ENCODE results near the gene KIAA2012.

The KIAA2012 gene

GRCh38 chr2:202043475-202043874 is 29.6 kb upstream of the KIAA2012 start:
- no peak for DNase-seq

DNA sequence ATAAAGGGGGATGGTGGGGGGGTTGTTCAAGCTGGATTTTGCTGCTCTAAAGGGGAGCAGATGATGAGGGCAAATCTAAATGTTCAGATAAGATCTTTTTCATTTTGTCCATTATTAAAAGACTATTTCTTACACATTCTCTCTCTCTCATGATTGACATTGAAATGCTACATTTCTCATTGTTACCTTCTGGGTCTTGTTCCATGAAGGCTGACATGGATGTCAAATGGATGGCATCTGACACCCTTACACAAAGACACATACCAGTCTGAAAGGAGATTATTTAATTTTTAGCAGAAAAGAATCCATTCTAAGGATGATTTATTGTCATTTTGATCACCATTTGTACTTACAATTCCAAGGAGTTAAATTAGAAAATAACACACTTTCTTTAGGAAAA is 28.3 kb upstream of the KIAA2012 start:
- no peak for DNase-seq

GRCh38 chr2:202046572-202046971 is 26.5 kb upstream of the KIAA2012 start:
- no peak for DNase-seq

DNA sequence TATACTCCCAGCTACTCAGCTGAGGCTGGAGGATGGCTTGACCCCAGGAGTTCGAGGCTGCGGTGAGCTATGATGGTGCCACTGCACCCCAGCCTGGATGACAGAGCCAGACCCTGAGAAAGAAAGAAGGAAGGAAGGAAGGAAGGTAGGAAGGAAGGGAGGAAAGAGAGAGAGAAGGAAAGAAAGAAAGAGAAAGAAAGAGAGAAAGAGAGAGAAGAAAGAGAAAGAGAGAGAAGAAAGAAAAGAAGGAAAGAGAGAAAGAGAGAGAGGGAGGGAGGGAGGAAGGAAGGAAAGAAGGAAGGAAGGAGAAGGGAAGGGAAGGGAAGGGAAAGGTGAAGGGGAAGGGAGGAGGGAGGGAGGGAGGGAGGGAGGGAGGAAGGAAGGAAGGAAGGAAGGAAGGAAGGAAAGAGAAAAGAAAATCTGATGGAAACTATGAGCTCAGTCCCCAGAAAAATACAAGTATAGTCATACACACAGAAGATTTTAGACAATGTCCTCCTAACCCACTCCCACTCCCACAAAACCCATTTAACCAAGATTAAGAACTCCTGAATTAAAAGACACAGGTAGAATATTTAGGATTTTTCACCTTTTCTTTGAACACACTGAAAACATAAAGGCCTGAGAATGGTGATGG is 23.8 kb upstream of the KIAA2012 start:
- DNase-seq, result no peak

- DNase-seq, result no peak
These were observed 23.2 kb upstream of the KIAA2012 start for GRCh38 chr2:202049840-202050239.

DNA sequence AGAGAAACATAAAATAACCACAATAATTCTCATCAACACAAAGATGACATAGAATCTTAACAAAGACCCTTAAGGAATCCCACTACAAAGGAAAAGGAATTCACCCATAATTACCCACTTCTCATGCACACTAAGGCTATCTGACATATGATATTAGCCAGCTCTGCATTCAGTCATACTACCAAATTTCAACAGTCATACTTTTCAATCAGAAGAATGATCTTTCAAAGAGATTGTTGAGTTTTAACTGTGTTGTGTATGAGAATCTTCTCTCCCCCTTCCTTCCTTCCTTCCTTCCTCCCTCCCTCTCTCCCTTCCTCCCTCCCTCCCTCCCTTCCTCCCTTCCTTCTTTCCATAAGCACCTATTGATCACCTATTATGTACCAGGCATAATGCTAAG is 22.4 kb upstream of the KIAA2012 start:
- DNase-seq, result no peak

- DNase-seq, result no peak
These were observed 21.4 kb upstream of the KIAA2012 start for GRCh38 chr2:202051499-202052161.

- no peak for DNase-seq
These were observed 20.8 kb upstream of the KIAA2012 start for GRCh38 chr2:202052235-202052634.

DNA sequence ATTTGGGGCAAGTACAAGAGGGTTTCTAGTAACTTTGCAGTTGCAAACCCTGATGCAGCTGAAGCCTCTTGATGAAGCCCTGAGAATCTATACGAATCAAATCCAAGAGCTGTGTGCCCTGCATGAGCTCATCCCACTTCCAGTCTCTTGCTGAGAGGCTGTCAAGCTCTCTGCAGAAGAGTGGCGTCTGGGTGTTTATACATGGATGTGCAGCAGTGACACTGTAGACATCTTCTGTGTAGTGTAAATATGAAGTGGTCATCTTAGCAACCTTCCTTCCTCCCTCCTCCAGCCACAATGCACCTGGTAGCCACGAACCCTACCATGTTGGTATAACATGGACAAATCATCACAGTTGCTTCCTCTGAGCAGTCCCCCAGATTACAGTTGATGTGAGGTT is 18.4 kb upstream of the KIAA2012 start:
- no peak for DNase-seq

DNA sequence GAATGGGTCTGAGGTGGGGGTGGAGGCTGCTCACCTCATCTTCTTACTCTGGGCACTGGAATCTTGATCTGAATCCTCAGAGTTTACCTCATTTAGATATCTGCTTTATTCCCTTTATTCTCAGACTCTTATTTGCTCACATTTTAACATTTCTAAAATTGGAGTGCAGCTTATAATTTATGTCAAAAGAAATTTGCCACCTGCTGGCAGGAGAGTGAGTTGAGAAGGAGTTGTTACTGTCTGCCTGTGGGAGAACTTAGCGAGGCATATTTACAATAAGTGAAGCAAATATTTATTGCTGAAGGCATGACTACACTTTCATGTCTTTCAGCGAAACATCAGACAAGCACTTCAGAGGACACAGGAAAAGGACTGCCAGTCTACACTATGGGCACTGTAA is 16.4 kb upstream of the KIAA2012 start:
- DNase-seq, result no peak

DNA sequence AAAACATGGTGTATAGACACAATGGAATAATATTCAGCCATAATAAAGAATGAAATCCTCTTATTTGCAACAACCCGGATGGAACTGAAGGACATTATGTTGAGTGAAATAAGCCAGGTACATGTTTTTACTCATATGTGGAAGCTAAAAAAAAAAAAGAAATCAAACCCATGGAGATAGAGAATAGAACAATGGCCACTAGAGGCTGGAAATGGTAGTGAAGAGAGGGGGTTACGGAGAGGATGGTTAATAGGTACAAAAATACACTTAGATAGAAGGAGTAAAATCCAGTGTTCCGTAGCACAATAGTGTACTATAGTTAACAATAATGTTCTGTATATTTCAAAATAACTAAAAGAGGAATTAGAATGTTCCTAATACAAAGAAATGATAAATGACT is 12.8 kb upstream of the KIAA2012 start:
- DNase-seq, result no peak

- no peak for DNase-seq
These were observed 11.4 kb upstream of the KIAA2012 start for GRCh38 chr2:202061695-202062094.

DNA sequence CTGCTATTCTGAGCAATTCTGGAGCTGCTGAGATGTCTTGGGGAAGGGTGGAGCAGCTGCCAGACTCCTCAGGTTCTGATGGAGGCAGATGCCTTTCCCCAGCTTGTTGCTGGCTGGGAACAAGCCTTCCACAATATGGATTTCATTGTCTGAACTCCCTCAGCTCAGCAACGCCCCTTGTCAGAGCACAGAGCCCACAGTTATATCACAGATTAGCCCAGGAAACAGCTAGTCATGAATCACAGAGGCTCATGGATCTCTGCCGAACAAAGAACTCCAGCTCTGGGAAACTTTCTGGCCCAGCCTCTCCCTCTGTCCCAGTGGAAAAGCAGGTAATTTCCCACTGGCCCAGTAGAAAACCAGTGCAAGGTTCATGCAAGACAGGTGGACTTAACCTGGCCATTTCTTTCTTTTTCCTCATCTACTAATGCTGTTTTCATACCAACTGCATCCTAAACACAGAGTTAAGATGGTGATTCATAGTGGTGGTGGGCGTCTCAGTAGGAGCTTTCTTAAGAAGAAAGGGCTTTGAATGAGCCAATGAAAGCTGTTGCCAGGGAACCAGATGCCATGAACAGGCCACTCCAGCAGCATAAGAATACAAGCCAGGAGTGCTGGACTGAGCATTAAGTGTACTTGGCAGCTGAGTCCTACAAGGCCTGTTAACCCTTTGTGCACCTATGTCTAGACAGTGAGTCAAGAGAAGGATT is 8.7 kb upstream of the KIAA2012 start:
- no peak for DNase-seq

DNA sequence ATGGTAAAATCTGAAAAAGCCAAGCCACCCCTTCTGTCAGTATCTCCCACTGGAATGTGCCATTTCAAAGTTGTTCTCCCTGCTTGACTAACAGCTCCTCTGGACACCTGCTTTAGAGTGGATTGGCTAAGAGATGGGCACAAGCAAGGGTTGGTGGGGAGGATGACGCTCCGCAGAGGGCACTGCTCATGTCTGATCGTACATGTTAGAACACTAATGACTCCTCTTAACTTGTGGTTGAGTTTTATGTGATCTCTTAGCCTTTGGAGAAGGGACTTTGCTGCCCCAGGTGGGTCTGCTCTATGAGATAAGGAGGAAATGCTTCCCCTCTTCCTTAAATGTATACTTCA is 8.2 kb upstream of the KIAA2012 start:
- DNase-seq, result no peak

DNA sequence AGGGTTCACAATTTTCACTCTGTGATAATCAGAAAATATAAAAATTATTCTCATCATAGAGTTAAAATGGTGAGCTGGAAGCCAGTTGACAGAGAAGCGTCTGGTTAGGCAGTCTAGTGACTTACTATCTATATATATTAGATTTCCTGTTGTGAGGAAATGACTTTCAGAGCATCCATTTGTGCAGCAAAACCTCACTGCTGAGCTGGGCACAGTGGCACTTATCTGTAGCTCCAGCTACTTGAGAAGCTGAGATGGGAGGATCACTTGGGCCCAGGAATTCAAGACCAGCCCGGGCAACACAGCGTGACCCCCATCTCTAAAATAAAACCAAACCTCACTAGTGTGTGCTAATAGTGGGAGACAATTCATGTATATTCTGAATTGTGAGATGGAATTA is 7.2 kb upstream of the KIAA2012 start:
- no peak for DNase-seq

- no peak for DNase-seq
These were observed 6.2 kb upstream of the KIAA2012 start for GRCh38 chr2:202066875-202067274.

DNA sequence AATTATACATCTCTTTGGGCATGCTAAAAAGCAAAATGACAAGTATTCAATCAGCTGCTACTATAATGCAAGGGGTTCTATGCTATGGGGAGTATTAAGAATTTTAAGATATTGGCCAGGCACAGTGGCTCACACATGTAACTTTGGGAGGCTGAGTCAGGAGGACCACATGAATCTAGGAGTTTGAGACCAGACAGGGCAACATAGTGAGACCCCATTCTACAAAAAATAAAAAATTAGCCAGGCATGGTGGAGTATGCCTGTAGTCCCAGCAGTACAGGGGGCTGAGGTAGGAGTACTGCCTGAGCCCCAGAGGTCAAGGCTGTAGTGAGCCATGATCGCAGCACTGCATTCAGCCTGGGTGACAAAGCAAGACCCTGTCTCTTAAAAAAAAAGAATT is 5.5 kb upstream of the KIAA2012 start:
- no peak for DNase-seq

DNA sequence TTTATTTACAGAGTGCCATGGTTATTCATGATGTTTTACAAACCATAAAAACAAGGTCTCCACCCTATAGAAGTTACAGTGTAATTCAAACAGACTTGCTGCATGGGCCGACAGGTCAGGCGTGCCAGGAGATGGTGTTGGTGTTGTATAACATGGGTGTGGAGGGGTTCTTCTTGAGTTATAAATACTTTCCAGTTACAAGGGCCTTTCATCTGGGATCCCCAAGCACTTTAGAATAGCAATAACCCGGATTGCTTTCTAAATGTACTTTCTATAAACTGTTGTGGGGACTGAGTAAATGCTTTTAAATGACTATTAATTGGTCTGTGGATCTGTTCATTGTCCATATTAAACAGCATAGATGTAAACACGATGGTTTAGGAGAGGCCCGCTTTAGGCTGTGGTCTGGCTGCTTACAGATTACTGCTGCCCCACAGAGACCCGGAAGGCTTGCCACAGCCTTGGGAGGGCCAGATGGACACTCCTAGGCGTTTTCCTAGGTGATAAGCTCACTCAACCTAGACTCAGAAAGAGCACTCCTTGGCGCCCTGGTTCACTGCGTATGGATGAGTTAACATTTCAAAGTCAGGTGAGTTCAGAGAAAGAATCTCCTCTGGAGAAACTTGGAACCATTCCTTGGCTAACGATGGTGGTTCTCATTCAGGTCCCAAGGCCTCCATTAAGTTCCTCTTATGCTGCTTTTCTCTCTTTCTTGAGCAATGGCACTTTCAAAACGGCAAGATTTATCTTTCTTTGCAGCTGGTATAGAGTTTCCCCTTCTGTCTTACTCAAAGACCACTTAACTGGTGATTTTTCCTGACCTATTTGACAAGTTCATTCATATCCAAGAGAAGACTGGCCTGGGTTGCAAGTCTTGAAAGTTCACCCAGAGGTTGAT is 3.6 kb upstream of the KIAA2012 start:
- no peak for DNase-seq

- DNase-seq, result no peak
These were observed 1.9 kb upstream of the KIAA2012 start for GRCh38 chr2:202071107-202071506.

DNA sequence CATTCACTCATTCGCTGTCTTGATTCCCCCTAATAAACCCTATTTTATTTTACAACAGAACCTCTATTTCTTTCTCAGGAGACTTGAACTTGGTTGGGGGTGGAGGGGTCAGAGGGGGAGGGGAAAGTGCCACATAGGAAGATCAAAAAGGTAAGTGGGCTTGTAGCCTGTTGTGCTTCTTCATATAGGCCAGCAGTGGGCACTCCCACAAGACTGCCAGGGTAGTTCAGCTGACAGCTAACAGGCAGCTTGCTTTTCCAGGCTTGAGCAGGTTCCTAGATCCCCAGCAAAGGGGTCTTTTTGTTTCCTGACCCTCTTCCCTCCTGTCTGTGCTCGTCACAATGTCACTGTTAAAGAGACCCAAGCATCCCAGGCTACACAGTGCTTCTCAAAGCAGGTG is 829 bp upstream of the KIAA2012 start:
- no peak for DNase-seq

DNA sequence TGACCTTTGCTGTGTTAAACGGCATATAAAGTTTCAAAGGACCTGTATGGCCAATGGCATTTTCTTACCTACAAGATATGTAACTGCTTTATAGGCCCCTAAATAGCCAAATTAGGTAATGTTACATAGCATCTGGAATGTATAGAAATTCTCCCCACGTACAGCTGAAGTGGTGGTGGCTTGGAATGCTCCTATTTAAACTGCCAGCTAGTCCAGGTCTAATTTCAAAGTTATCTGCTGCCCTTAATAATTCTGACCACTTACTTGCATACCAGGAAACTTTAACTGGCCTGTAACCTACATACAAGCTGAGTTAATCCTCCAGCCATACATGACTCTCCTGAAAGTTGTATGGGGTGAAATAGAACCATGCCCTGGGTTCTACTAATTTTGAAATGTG is 1.3 kb downstream of the KIAA2012 start:
- no peak for DNase-seq

DNA sequence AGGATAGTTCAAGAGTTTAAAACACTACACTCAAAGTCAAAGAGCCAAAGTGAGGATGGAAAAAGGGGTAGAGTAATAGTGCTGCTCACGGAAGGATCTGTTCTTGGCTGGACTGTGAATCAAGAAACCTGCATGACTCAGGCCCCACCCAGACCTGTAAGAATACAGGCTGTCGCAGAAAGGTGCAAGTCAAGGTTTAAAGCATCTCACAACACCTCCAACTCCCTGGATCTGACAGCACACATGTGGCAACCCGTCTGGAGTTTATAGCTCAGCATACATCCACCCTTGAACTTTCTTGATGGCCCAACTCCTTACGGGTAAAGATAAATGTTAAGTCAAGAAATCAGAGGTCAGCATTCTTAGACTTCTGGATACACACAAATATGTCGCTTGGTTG is 6.3 kb downstream of the KIAA2012 start:
- no peak for DNase-seq

DNA sequence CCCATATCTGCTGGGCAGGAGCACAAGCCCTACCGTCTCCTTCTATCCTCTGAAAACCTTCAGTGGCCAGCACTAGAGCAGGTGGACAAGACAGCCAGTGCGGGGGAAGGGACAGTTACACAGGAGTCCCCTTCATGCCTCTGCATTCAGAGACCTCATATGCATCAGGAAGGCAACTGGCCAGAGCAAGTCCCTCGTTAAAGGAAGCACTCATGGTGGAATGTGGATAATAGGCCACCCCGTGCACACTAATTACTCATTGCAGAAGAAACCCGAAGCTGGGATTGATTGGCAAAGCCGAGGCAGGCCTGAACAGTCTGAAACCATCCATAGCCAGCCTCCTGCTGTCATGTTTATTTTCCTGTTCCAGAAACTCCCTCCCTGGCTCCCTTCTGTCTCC is 11.2 kb downstream of the KIAA2012 start:
- no peak for DNase-seq

GRCh38 chr2:202088777-202089176 is 15.7 kb downstream of the KIAA2012 start:
- DNase-seq, result no peak

Measured in CD4-positive, alpha-beta T cell treated with Interleukin-4 for 4 hours (primary cell).